ENCODE data around the gene MLEC. TPM values are rescaled to one million over a fixed set of nuclear protein-coding genes. Genes with fewer than 3 reads are reported as not detected.

Gene MLEC
- total and polyA plus RNA-seq, 9 of the 15 experiments (the other 6 are each of a cell fraction or from before 2014, with no cell fraction given), result 18.5 to 108 (median 57.8) TPM

GRCh38 chr12:120686690-120687577 is at the start of gene MLEC (continued):
- TF ChIP-seq HDAC8 (tag; IDR thresholded peaks at IDR 0.05) (no peak), NKRF (IDR thresholded peaks at IDR 0.05; ENCODE audit: borderline replicate concordance) (no peak; the same call in none of the 2 replicates), POLR2AphosphoS2 (IDR thresholded peaks at IDR 0.05; ENCODE audit: low read length) (no peak), SNIP1 (IDR thresholded peaks at IDR 0.05; ENCODE audit: low read depth) (no peak), ZNF41 (CRISPR knock-in tag; conservative IDR thresholded peaks at IDR 0.05) (no peak), HMBOX1 (IDR thresholded peaks at IDR 0.05) (no peak), PREB (CRISPR knock-in tag; IDR thresholded peaks at IDR 0.05) (no peak), HMG20A (CRISPR knock-in tag; conservative IDR thresholded peaks at IDR 0.05) (no peak), CTCF (IDR thresholded peaks at IDR 0.05 in 2 of 3, conservative IDR thresholded peaks at IDR 0.05 in 1 of 3; ENCODE audit: insufficient read depth in 2 of 3, low read depth in 1 of 3, low read length in 3 of 3) (peak; percentile 26 to 65 (median 52); a peak in 4 of 6 replicates), KHSRP (IDR thresholded peaks at IDR 0.05) (no peak), ETV1 (tag; conservative IDR thresholded peaks at IDR 0.05; ENCODE audit: low read depth) (peak; percentile 77), NFATC3 (IDR thresholded peaks at IDR 0.05) (no peak), SRSF3 (IDR thresholded peaks at IDR 0.05; ENCODE audit: insufficient read depth, low read length) (no peak), CC2D1A (IDR thresholded peaks at IDR 0.05) (peak; percentile 56), SREBF1 (IDR thresholded peaks at IDR 0.05; ENCODE audit: borderline replicate concordance, low read depth, low read length) (peak; percentile 24; the same call in 1 of the 2 replicates), TGIF2 (CRISPR knock-in tag; IDR thresholded peaks at IDR 0.05) (no peak), ZFP1 (CRISPR knock-in tag; IDR thresholded peaks at IDR 0.05) (no peak), RNF2 (IDR thresholded peaks at IDR 0.05) (no peak), E2F3 (CRISPR knock-in tag; IDR thresholded peaks at IDR 0.05) (no peak; the same call in 1 of the 2 replicates), RUNX1 (IDR thresholded peaks at IDR 0.05; ENCODE audit: low read depth) (no peak), CAMTA2 (CRISPR knock-in tag; conservative IDR thresholded peaks at IDR 0.05) (no peak), RBM25 (IDR thresholded peaks at IDR 0.05; ENCODE audit: low read depth, low read length, severe bottlenecking) (peak; percentile 97), ZNF146 (CRISPR knock-in tag; IDR thresholded peaks at IDR 0.05; ENCODE audit: unreplicated experiment) (no peak), SETDB1 (IDR thresholded peaks at IDR 0.05; ENCODE audit: low read length) (no peak), POLR2B (IDR thresholded peaks at IDR 0.05; ENCODE audit: low read depth, partially characterized antibody) (peak; percentile 65)
